Stimulated activated CD8-positive, alpha-beta memory T cell treated with anti-CD3 and anti-CD28 coated beads, Interleukin-2, amount 100 ng/mL, for 1 hour (primary cell): ENCODE results near the gene PRKAB2.
"Not testable (repeated sequence)": the region's sequence is repeated elsewhere in the genome, so short reads cannot be mapped to it uniquely, and the experiment has no call there.

ENCODE experiments used
- DNase-seq, 2 donors: peaks; one replicate each; pipeline ENCODE4 v3.0.0-alpha.2; 2020; ENCODE audit warnings: low read depth in 2 of 2

Gene PRKAB2

GRCh38 chr1:147109762-147110161 lies 62.5 kb downstream of the PRKAB2 start:
- DNase-seq, result no peak

- DNase-seq, result no peak
Measured at GRCh38 chr1:147109041-147109440, 63.2 kb downstream of the PRKAB2 start.

GRCh38 chr1:147106407-147106881 lies 65.8 kb downstream of the PRKAB2 start:
- not testable (repeated sequence) for DNase-seq

- DNase-seq, result no peak
Measured at GRCh38 chr1:147105909-147106308, 66.4 kb downstream of the PRKAB2 start.
